ENCODE results near the gene TM9SF2.
A peak's percentile ranks its signal among the peaks of the same experiment; 100 is the strongest.

Gene TM9SF2

GRCh38 chr13:99496184-99497142, 4.8 kb upstream of the TM9SF2 start:
- DNase-seq = no peak

GRCh38 chr13:99498171-99499161, 2.8 kb upstream of the TM9SF2 start:
- DNase-seq = peak; percentile 99

- DNase-seq = no peak
These were observed 461 bp upstream of the TM9SF2 start for GRCh38 chr13:99500839-99501183.

- no peak for DNase-seq
These were observed 603 bp downstream of the TM9SF2 start for GRCh38 chr13:99501848-99502301.

- DNase-seq = no peak
These were observed 4.6 kb downstream of the TM9SF2 start for GRCh38 chr13:99505814-99506269.

DNA sequence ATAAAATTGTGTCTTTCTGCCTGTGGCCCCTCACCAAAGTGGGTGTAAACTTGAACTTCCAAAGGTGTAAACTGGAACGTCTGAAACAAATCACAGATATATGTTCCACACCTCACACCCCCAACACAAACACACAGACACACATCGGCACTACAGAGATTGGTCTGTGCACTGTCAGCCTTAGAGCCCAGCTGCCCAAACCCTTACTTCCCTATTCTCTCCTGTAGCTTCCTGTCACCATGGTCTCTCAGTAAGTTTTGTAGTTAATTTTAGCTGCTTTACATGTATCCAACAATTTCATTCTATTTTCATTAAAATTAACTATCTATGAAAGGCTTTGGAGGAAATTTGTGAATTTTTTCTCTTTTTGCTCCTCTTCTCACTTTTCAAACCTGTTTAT, 5.4 kb downstream of the TM9SF2 start:
- DNase-seq = no peak

DNA sequence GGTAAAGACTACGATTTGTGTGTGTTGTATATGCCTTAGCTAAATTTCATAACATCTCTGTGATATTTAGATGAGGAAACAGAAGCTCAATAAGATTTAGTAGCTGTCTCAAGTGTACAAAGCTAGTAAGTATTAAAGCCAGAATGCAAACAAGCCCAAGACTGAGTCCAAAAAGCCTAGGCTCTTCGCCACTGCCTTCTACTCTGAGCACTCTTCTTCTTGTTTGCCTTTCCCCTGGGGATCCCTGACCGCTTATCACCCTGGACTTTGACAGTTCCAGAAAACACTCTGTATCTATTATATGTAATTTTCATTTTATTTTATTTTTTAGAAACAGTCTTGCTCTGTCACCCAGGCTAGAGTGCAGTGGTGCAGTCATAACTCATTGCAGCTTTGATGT, 5.8 kb downstream of the TM9SF2 start:
- no peak for DNase-seq

- DNase-seq = no peak
These were observed 6.3 kb downstream of the TM9SF2 start for GRCh38 chr13:99507551-99507950.

- DNase-seq = no peak
These were observed 6.7 kb downstream of the TM9SF2 start for GRCh38 chr13:99507986-99508385.

DNA sequence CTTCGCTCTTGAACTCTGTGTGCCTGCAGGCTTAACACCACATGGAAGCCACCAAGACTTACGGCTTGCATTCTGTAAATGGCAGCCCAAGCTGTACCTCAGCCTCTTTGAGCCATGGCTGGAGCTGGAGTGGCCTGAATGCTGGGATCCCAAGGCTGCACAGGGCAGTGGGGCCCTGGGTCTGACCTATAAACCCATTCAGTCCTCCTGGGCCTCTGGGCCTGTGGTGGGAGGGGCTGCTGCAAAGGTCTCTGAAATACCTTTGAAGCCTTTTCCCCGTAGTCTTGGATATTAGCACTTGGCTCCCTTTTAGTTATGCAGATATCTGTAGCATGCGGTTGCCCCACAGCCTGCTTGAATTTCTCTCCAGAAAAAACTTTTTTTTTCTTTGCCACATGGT, 8.2 kb downstream of the TM9SF2 start:
- DNase-seq = no peak

DNA sequence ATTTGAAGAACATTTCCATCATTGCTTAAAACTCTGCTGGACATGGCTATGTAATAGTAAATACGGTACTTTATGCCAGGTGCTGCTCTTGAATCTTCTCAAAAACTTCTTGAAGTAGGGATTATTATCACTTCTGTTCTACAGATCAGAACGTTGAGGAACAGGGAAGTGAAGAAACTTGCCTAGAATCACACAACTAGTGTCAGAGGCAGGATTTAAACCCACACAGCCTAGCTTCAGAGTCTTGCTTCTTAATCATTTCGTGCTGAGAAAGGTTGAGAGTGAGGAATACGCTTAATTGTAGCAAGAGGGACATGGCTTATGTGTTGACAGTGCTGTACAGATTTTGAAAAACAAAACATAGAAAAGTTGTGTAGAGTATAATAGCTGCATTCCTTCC, 13.5 kb downstream of the TM9SF2 start:
- no peak for DNase-seq

DNA sequence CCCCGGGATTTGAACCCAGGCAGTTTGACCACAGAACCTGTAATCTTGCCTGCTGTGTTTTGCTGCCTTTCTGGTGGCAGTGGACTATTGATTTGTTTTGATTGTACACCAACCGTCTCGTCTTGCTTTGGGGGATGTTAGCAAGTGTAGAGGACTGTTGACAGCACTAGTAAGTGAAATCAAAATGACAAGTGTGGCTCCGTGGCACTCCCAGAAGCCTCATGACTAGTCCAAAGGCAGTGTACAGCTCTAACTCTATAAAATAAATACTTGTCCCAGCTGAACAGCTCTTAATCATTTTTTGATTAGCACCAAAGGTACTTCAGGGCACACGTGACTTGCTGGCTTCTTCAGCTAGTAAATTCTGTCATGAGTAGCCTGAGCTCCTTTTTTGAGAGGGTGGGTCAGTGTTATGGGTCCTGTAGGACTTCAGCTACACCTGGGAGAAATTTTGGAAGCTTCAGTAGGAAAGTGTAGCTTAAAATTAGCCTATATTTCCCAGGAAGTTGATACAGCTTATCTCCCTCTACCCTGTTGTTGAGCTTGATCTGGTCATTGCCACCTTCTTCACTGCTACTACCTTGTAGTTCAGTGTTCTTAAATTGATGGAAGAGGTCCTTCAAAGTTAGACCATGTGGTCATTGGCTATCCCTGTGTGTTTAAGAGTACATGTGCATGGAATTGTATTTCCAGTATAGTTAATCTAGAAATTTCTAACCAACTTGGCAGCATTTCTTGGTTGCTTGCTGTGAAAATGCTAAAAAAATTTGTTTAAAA, 15.1 kb downstream of the TM9SF2 start:
- no peak for DNase-seq

DNA sequence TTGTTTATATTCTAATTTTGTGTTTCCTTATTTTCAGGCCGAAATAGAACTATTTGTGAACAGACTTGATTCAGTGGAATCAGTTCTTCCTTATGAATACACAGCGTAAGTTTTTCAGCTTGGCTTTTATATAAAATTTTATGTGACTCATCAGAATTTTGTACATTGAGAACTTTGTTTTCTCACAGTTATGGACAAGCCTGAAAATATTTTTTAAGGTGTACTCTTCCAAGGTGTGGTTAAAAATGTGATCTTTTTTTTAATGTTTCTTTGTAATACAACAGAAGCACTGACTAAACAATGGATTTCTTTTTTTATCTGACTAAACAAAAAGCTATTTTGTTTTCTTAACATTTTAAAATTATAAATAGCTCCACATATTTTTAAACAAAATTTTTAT, 16.3 kb downstream of the TM9SF2 start:
- DNase-seq = no peak

- no peak for DNase-seq
These were observed 16.7 kb downstream of the TM9SF2 start for GRCh38 chr13:99517984-99518383.

GRCh38 chr13:99522298-99522697, 21.0 kb downstream of the TM9SF2 start:
- no peak for DNase-seq

DNA sequence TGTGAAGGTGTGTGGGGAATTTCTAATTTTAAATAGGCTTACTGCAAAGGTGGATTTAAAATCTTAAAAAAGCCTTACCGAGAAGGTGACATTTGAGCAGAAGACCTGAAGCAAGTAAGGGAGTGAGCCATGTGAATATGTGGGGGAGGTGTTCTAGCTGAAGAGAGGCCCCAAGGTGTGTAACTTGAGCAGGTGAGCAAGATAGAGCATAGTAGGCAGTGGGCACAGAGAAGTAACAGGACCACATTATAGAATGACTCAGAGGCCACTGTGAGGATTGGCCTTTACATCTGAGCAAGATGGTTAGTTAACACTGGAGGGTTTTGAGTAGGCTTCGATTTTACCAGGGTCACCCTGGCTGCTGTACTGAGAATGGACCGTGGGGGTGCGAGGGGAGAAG, 22.6 kb downstream of the TM9SF2 start:
- DNase-seq = no peak

GRCh38 chr13:99525967-99526366, 24.7 kb downstream of the TM9SF2 start:
- DNase-seq = no peak

DNA sequence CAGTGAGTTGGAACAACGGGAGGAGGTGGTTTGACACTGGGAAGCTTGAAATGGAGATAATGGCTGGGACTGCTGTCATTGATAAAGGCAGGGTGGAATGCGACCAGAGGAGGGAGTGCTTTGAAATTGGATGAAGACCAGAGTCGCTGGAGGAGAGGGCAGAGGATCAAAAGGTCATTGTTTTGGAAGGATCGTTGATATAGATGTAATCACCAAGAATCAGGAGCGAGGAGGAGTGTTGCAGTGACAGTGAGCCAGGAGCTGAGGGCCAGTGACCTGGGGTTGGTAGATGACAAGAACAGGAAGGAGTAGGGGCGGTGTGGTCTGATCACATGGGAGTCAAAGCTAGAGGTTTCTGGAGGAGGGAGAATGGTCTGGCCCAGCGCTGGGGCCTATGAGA, 25.3 kb downstream of the TM9SF2 start:
- no peak for DNase-seq

GRCh38 chr13:99527301-99527700, 26.0 kb downstream of the TM9SF2 start:
- no peak for DNase-seq

DNA sequence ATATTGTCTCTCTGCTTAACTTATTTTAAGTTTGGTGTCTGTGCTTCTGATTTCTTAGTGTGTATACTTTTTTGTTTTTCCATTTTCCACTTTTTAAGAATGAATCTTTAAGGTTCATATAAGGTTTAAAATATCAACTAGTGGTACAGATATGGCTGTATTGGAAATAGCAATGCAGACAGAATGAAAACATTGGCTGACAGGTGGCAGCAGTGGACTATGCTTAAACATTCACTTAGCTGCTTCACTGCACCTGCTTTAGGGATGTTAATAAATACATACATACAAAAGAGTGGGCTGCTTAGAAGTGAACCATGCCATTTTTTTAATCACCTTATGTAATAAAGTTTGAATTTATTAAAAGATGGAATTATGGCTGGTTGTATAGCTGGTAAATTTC, 27.3 kb downstream of the TM9SF2 start:
- DNase-seq = no peak

GRCh38 chr13:99536023-99536422, 34.8 kb downstream of the TM9SF2 start:
- no peak for DNase-seq

DNA sequence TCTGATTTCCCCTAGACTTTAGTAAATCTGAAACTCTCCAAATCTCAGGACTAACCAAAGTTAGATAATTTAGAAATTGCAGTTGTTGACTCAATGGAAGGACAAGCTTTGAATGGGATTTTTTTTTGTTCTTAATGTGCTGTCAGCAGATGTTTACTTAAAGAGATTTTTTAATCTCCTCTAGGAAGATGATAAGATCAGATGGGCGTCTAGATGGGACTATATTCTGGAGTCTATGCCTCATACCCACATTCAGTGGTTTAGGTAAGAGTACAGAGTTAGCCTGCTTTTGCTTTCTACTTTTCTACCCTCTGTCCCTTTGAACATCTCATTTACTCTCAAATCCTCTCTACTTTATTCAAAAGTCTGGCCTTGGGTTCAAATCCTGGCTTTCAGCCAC, 39.3 kb downstream of the TM9SF2 start:
- no peak for DNase-seq
